Breast epithelium (tissue), 3 donors: ENCODE results near the gene NOX5.

Experiments
- POLR2A ChIP-seq: fragments of 450-650 bp; IDR thresholded peaks from one replicate; pipeline ENCODE4 v1.6.1; 2016; ENCODE audit warnings: antibody characterized with exemption, mild to moderate bottlenecking, moderate library complexity
- POLR2AphosphoS5 ChIP-seq, 3 donors: sonication (generic); formaldehyde crosslinking; IDR thresholded peaks; one replicate each; pipeline ENCODE4 v1.6.1; 2017; ENCODE audit warnings: antibody characterized with exemption in 3 of 3
- TF ChIP-seq, protein P1 (sequence below), 3 donors: fragments of 450-650 bp; IDR thresholded peaks; one replicate each; pipeline ENCODE4 v1.5.1; 2016 to 2017; ENCODE audit warnings: antibody characterized with exemption in 3 of 3, mild to moderate bottlenecking in 3 of 3, moderate library complexity in 3 of 3

DNA sequence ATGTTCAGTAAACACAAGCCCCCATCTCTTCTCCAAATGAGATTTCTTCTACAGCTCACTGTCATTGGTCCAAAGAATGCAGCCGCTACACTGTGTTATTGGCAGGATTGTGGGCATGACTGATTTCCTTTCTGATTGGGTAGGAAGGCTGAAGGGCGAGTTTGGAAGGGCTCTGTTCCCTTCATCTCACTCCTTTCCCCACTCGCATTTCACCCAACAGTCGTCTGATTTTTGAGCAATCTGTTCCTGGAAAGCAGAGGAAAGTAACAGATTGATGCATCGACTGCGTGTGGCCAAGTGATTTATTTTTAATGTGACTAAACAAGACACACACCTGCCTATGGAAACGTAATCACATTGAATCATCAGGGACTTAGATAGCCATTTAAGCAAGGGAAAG, 55.5 kb downstream of the NOX5 start:
- TF ChIP-seq, protein P1, sequence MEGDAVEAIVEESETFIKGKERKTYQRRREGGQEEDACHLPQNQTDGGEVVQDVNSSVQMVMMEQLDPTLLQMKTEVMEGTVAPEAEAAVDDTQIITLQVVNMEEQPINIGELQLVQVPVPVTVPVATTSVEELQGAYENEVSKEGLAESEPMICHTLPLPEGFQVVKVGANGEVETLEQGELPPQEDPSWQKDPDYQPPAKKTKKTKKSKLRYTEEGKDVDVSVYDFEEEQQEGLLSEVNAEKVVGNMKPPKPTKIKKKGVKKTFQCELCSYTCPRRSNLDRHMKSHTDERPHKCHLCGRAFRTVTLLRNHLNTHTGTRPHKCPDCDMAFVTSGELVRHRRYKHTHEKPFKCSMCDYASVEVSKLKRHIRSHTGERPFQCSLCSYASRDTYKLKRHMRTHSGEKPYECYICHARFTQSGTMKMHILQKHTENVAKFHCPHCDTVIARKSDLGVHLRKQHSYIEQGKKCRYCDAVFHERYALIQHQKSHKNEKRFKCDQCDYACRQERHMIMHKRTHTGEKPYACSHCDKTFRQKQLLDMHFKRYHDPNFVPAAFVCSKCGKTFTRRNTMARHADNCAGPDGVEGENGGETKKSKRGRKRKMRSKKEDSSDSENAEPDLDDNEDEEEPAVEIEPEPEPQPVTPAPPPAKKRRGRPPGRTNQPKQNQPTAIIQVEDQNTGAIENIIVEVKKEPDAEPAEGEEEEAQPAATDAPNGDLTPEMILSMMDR (IDR thresholded peaks at IDR 0.05): no peak
- TF ChIP-seq POLR2A (no peak), POLR2AphosphoS5 (IDR thresholded peaks at IDR 0.05) (no peak)
